ENCODE data around the gene MRPL9.

DNA sequence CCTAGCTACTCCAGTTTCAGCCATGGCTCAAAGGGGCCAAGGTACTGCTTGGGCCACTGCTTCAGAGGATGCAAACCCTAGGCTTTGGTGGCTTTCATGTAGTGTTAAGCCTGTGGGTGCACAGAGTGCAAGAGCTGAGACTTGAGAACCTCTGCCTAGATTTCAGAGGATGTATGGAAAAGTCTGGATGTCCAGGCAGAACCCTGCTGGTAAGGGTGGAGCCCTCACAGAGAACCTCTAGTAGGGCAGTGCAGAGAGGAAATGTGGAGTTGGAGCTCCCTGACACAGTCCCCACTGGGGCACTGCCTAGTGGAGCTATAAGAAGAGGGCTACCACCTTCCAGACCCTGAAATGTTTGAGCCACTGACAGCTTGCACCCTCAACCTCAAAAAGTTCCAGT lies 25.8 kb downstream of the MRPL9 start:
- no peak for TF ChIP-seq SUZ12 (IDR thresholded peaks at IDR 0.05; ENCODE audit: extremely low read depth, insufficient read depth, insufficient read length)
- TF ChIP-seq YY1 (IDR thresholded peaks at IDR 0.05; ENCODE audit: insufficient read depth, insufficient read length) = no peak

Measured in NT2/D1 (cell line).